ENCODE measurements around the gene HK1. TPM values are rescaled to one million over a fixed set of nuclear protein-coding genes. Genes with fewer than 3 reads are reported as not detected.
"Not testable (repeated sequence)": the region's sequence is repeated elsewhere in the genome, so short reads cannot be mapped to it uniquely, and the experiment has no call there.

The HK1 gene
- total RNA-seq, 4 donors from 2014 or later: 27.3 to 54.0 (median 30.1) TPM

DNA sequence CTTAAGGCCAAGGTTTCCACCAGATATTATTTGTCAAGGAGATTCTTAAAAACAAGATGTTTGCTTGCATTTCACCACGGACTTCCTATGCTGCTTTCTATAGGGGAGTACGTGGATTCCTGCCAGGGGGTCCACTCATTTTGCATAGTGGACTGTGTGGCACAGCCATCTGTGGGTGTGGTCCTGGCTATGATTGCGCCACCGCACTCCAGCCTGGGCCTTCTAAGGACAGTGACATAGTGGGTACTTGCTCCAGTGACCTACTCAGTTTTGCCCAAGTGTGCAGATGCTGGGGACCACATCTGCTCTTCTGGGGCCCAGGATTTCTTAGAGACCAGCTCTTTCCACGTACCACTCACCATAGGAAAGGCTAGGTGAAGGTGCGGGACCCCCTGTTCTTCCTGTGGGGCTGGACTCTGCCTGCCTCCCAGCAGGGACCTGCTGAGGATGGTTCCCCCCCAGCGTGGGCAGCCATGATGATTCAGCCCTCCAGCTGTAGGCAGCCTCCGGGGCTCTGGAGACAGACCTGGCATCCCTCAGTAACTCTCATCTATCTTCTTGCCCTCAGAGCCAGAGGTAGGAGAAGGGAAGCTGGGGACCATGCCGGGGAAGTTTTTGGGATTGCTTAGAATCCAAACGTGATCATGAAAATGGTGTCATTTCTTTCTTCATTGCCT lies 42.9 kb downstream of the HK1 start:
- Histone ChIP-seq H3K9me3 (no peaks in the 10 kb centered on the region), H3K27me3 (no peaks in the 10 kb centered on the region), H3K36me3 (no peaks in the 10 kb centered on the region), H3K4me1 (peaks cover 0 to 50% (median 17%) of the 10 kb centered on the region in 4 donors), H3K4me3 (no peak overlapping the region), H3K27ac (no peak overlapping the region)
- TF ChIP-seq, protein P1, sequence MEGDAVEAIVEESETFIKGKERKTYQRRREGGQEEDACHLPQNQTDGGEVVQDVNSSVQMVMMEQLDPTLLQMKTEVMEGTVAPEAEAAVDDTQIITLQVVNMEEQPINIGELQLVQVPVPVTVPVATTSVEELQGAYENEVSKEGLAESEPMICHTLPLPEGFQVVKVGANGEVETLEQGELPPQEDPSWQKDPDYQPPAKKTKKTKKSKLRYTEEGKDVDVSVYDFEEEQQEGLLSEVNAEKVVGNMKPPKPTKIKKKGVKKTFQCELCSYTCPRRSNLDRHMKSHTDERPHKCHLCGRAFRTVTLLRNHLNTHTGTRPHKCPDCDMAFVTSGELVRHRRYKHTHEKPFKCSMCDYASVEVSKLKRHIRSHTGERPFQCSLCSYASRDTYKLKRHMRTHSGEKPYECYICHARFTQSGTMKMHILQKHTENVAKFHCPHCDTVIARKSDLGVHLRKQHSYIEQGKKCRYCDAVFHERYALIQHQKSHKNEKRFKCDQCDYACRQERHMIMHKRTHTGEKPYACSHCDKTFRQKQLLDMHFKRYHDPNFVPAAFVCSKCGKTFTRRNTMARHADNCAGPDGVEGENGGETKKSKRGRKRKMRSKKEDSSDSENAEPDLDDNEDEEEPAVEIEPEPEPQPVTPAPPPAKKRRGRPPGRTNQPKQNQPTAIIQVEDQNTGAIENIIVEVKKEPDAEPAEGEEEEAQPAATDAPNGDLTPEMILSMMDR (IDR thresholded peaks at IDR 0.05): no peak
- TF ChIP-seq POLR2A (IDR thresholded peaks at IDR 0.05) (no peak), EP300 (IDR thresholded peaks at IDR 0.05) (no peak)
- no peak for DNase-seq (ENCODE audit: low spot score in 2 of 2)
- WGBS, 2 donors: 77 to 83% methylated on average over 10 of the region's 10 CpGs

DNA sequence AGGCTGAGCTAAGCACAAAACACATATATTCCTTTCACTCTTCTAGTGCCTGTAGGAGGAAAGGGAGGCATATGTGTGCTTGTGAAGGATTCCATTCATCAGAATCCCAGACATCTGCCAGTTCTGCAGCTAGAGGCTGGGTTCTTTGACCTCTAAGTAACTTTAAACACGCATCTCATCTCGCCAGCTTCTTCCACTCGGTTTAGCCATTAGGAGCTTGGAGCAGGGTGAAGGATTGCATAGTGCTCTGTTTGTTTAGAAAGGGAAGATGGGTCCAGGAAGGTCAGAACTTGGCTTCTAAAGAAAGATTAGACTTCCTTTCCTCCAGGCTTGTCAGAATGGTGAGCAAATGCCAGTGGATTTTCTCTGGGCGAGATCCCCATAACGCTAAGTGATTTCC lies 43.6 kb downstream of the HK1 start:
- no peaks in the 10 kb centered on the region for H3K9me3 ChIP-seq
- H3K27ac ChIP-seq: no peak overlapping the region
- no peak overlapping the region for H3K4me3 ChIP-seq
- WGBS, 2 donors: 48 to 59% methylated on average over 5 of the region's 5 CpGs
- H3K27me3 ChIP-seq: no peaks in the 10 kb centered on the region
- no peak for DNase-seq (ENCODE audit: low spot score in 2 of 2)
- H3K36me3 ChIP-seq: no peaks in the 10 kb centered on the region
- H3K4me1 ChIP-seq: peaks cover 0 to 49% (median 17%) of the 10 kb centered on the region in 4 donors
- TF ChIP-seq, protein P1 (IDR thresholded peaks at IDR 0.05): no peak
- TF ChIP-seq POLR2A (IDR thresholded peaks at IDR 0.05) (no peak), EP300 (IDR thresholded peaks at IDR 0.05) (no peak)

DNA sequence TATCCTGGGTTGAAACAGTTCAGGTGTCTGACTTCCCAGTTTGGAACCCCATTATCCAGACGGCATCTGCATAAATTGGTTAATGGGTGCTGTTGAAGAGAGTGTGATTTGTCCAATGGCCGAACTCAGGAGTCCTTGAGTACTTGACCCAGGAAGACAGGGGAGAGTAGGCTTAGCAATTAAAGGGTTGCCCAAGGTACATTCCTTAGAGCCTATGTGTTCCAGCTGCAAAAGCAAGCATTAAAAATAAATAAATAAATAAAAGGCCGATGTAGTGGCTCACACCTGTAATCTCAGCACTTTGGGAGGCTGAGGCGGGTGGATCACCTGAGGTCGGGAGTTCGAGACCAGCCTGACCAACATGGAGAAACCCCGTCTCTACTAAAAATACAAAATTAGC lies 44.0 kb downstream of the HK1 start:
- not testable (repeated sequence) for H3K36me3 ChIP-seq; H3K27ac ChIP-seq; H3K9me3 ChIP-seq; DNase-seq (ENCODE audit: low spot score in 2 of 2); H3K27me3 ChIP-seq; H3K4me3 ChIP-seq
- 87 to 96% methylated on average over 7 of the region's 7 CpGs for WGBS, 2 donors
- H3K4me1 ChIP-seq: peaks cover 0 to 48% (median 17%) of the 10 kb centered on the region in 4 donors

DNA sequence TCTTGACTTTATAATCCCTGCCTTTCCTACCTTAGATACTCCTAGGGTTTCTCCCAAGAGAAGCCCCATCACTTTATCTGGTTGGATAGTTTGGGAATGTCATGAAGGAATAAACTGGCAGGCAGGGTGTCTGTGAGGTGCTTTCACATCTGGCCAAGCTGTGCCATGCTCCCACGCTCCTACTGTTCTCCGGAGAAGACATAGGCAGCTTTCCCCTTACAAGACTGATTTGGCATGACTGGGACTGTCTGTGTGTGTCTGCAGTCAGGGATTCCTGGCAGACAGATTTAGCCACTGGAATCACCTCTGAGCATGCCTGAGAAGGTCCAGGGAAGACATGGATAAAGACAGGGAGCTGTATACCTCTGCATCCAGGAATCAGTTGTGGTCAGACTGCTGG lies 45.3 kb downstream of the HK1 start:
- Histone ChIP-seq H3K9me3 (no peaks in the 10 kb centered on the region), H3K27me3 (no peaks in the 10 kb centered on the region), H3K36me3 (no peaks in the 10 kb centered on the region), H3K4me3 (no peak overlapping the region), H3K27ac (no peak overlapping the region), H3K4me1 (peaks cover 0 to 50% (median 24%) of the 10 kb centered on the region in 4 donors)
- 67 to 93% methylated on average over 2 of the region's 2 CpGs for WGBS, 2 donors
- no peak for DNase-seq (ENCODE audit: low spot score in 2 of 2)
- no peak for TF ChIP-seq POLR2A (IDR thresholded peaks at IDR 0.05)
- no peak for TF ChIP-seq EP300 (IDR thresholded peaks at IDR 0.05)
- TF ChIP-seq, protein P1 (IDR thresholded peaks at IDR 0.05): no peak

DNA sequence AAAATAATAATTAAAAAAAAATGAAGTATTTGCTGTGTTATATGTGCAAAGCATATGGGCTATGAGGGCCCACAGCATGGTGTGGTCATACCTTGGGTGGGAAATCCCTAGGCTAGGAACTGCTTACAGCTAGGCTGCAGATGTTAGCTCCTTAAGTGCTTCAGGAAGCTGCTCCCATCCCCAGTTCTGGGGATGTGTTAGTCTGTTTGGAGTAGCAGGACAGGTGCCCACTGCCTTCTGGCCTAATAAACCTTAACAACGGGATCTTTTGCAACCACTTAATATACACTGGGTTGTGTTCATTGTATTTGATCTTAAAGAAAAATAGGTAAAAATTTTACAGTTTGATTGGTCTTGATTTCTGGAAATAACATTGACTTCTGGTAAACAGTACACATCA lies 46.3 kb downstream of the HK1 start:
- Histone ChIP-seq H3K4me3 (no peak overlapping the region), H3K27me3 (no peaks in the 10 kb centered on the region), H3K4me1 (peaks cover 0 to 52% (median 24%) of the 10 kb centered on the region in 4 donors), H3K36me3 (no peaks in the 10 kb centered on the region), H3K27ac (no peak overlapping the region), H3K9me3 (no peaks in the 10 kb centered on the region)
- TF ChIP-seq EP300 (IDR thresholded peaks at IDR 0.05) (no peak), POLR2A (IDR thresholded peaks at IDR 0.05) (no peak)
- TF ChIP-seq, protein P1 (IDR thresholded peaks at IDR 0.05): no peak
- 71 to 85% methylated on average over 1 of the region's 1 CpG for WGBS, 2 donors
- DNase-seq (ENCODE audit: low spot score in 2 of 2): no peak

DNA sequence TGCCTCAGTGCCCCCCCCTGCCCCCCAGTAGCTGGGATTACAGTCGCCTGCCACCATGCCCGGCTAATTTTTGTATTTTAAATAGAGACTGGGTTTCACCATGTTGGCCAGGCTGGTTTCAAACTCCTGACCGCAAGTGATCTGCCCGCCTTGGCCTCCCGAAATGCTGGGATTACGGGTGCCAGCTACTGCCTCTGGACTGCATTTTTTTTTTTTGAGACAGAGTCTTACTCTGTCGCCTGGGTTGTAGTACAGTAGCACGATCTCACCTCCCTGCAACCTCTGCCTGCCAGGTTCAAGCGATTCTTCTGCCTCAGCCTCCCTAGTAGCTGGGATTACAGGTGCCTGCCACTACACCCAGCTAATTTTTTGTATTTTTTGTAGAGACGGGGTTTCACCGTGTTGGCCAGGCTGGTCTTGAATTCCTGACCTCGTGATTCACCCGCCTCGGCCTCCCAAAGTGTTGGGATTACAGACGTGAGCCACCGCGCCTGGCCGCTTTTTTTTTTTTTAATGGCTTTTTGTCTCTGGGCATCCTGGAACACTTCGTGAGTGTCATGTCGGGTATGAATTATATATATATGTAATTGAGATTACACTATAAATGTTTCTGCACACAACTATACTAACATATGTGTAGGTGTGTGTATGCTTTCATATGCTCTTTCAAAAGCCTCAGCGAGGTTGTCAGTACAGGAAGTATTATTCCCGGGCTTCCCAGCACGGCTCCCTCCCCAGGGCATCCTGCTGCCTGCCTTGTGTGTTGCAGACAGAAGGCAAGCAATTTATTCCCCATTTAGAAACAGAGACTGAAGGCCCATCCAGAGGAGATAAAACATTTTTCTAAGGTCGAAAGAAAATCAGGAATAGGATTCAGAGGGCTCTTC lies 47.6 kb downstream of the HK1 start:
- not testable (repeated sequence) for H3K9me3 ChIP-seq; H3K36me3 ChIP-seq; H3K27ac ChIP-seq; H3K4me3 ChIP-seq; DNase-seq (ENCODE audit: low spot score in 2 of 2); H3K27me3 ChIP-seq
- peaks cover 0 to 39% (median 12%) of the 10 kb centered on the region in 4 donors for H3K4me1 ChIP-seq
- 73 to 74% methylated on average over 24 of the region's 24 CpGs for WGBS, 2 donors

All from tibial nerve (tissue), 4 donors.